ENCODE data around the gene KISS1.

The KISS1 gene

GRCh38 chr1:204153667-204154066 lies 42.6 kb downstream of the KISS1 start:
- no peak for DNase-seq

- DNase-seq, result no peak
Measured at GRCh38 chr1:204152310-204153044, 43.8 kb downstream of the KISS1 start.

GRCh38 chr1:204151552-204152309 lies 44.6 kb downstream of the KISS1 start, which contains the start of gene ETNK2:
Gene ETNK2, minus strand, starts transcription at chr1:204152044. Its CDS starts 192 bp downstream, at chr1:204151852.
- peak in 1 of 2 donors; percentile 11 for DNase-seq

GRCh38 chr1:204150702-204151551 lies 45.4 kb downstream of the KISS1 start:
- no peak for DNase-seq

- no peak for DNase-seq
Measured at GRCh38 chr1:204149635-204150565, 46.4 kb downstream of the KISS1 start.

GRCh38 chr1:204149107-204149506 lies 47.2 kb downstream of the KISS1 start:
- DNase-seq, result no peak

GRCh38 chr1:204147406-204148383 lies 48.6 kb downstream of the KISS1 start:
- DNase-seq, result no peak

- no peak for DNase-seq
Measured at GRCh38 chr1:204146965-204147364, 49.3 kb downstream of the KISS1 start.

- DNase-seq, result no peak
Measured at GRCh38 chr1:204146309-204146708, 50.0 kb downstream of the KISS1 start.

- no peak for DNase-seq
Measured at GRCh38 chr1:204145033-204145504, 51.2 kb downstream of the KISS1 start.

- DNase-seq, result no peak
Measured at GRCh38 chr1:204143276-204144041, 52.8 kb downstream of the KISS1 start.

- no peak for DNase-seq
Measured at GRCh38 chr1:204142032-204142974, 54.0 kb downstream of the KISS1 start.

GRCh38 chr1:204141131-204141530 lies 55.2 kb downstream of the KISS1 start:
- no peak for DNase-seq
